ENCODE results near the gene DACT3.
"Not testable (repeated sequence)": the region's sequence is repeated elsewhere in the genome, so short reads cannot be mapped to it uniquely, and the experiment has no call there.

The DACT3 gene

DNA sequence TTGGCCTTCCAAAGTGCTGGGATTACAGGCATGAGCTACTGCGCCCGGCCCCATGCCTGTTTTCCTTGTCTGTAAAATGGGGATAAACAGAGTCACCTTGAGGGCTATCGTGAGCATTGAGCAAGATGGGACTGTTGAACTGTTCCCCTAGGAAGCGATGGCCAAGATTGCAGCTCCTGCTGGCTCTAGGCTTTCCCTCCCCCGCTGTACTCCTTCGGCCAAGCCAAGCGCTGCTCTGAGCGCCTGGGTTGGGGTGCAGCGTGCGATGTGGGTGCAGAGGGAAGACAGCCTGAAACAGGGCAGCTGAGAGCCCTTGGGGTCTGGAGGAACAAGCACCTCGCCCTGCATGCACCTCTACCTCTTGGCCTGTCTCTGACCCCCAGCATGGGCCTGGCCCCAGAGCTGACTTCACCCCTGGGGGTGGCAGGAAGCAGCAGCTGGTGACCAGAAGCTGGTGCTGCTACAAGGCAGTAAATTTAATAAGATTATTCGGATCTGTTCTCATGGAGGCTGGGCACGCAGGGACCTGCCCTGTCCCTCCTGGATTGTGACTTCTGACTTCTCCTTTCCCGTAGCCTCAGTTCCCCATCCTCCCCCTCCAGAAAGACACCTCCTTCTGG lies 30.3 kb downstream of the DACT3 start:
- TF ChIP-seq, protein P1, sequence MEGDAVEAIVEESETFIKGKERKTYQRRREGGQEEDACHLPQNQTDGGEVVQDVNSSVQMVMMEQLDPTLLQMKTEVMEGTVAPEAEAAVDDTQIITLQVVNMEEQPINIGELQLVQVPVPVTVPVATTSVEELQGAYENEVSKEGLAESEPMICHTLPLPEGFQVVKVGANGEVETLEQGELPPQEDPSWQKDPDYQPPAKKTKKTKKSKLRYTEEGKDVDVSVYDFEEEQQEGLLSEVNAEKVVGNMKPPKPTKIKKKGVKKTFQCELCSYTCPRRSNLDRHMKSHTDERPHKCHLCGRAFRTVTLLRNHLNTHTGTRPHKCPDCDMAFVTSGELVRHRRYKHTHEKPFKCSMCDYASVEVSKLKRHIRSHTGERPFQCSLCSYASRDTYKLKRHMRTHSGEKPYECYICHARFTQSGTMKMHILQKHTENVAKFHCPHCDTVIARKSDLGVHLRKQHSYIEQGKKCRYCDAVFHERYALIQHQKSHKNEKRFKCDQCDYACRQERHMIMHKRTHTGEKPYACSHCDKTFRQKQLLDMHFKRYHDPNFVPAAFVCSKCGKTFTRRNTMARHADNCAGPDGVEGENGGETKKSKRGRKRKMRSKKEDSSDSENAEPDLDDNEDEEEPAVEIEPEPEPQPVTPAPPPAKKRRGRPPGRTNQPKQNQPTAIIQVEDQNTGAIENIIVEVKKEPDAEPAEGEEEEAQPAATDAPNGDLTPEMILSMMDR (IDR thresholded peaks at IDR 0.05): no peak
- Histone ChIP-seq H3K36me3 (no peaks in the 10 kb centered on the region), H3K27me3 (no peaks in the 10 kb centered on the region), H3K27ac (peak overlapping the region in 1 of 2 donors; percentile 7), H3K4me1 (peaks cover 0 to 48% (median 34%) of the 10 kb centered on the region in 4 donors), H3K9me3 (no peaks in the 10 kb centered on the region), H3K4me3 (no peak overlapping the region)
- intact Hi-C loops (cut with DNase I; ENCODE audit: low total_unique reads): no loop called here
- no peak for DNase-seq

GRCh38 chr19:46629546-46630025 lies 31.4 kb downstream of the DACT3 start:
- Histone ChIP-seq H3K27me3 (no peaks in the 10 kb centered on the region), H3K4me1 (peaks cover 0 to 52% (median 38%) of the 10 kb centered on the region in 4 donors), H3K9me3 (no peaks in the 10 kb centered on the region), H3K4me3 (no peak overlapping the region), H3K27ac (peak overlapping the region in 1 of 2 donors; percentile 26), H3K36me3 (no peaks in the 10 kb centered on the region)
- TF ChIP-seq, protein P1 (IDR thresholded peaks at IDR 0.05): no peak
- no peak for DNase-seq
- intact Hi-C loops (cut with DNase I; ENCODE audit: low total_unique reads): no loop called here

GRCh38 chr19:46628970-46629369 lies 32.0 kb downstream of the DACT3 start:
- intact Hi-C loops (cut with DNase I; ENCODE audit: low total_unique reads); H3K27me3 ChIP-seq; H3K27ac ChIP-seq; H3K36me3 ChIP-seq; DNase-seq; H3K9me3 ChIP-seq; H3K4me3 ChIP-seq: not testable (repeated sequence)
- H3K4me1 ChIP-seq: peaks cover 0 to 55% (median 40%) of the 10 kb centered on the region in 4 donors

DNA sequence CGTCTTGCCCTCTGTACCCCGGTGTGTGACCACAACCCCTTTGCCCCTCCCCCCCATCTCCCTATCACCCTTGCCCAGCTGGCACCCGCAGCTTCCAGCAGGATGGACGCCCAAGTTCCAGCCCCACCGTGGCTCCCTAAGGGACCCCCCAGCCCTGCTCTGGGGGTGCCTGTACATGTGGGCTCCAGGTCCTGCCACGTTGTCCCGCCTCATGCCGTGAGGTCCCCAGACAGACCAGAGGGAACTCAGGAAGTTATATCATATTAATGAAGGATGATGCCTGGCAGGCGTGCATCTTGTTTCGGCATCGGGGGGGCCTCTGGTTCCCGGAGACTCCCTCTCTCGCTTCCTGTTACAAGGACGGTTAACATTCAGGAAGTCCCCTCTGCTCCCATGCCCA lies 34.5 kb downstream of the DACT3 start:
- no peaks in the 10 kb centered on the region for H3K9me3 ChIP-seq
- TF ChIP-seq, protein P1 (IDR thresholded peaks at IDR 0.05): no peak
- H3K27ac ChIP-seq: peak overlapping the region; percentile 90 to 94
- no peaks in the 10 kb centered on the region for H3K36me3 ChIP-seq
- peaks cover 0 to 72% (median 57%) of the 10 kb centered on the region in 4 donors for H3K4me1 ChIP-seq
- H3K4me3 ChIP-seq: no peak overlapping the region
- intact Hi-C loops (cut with DNase I; ENCODE audit: low total_unique reads): no loop called here
- DNase-seq: no peak
- no peaks in the 10 kb centered on the region for H3K27me3 ChIP-seq

DNA sequence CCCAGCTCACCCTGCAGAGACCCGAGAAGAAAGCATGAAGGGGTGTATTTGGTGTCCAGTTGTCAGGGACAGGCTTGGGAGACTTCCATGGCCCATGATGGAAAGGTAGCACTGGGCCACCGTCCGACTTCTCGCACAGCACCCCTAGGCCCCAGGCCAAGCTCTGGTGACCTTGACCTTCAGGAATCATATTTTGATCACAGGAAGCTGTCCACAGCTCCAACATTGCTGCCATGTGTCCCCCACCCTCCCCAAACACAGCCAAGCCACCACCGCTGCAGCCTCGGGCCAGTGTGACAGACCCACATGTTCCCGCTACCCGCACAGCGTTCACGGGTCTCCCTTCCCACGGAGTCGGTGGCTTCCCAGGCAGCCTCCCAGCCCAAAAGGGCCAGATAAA lies 35.3 kb downstream of the DACT3 start:
- H3K4me1 ChIP-seq: peaks cover 0 to 76% (median 64%) of the 10 kb centered on the region in 4 donors
- no peaks in the 10 kb centered on the region for H3K9me3 ChIP-seq
- TF ChIP-seq, protein P1 (IDR thresholded peaks at IDR 0.05): no peak
- intact Hi-C loops (cut with DNase I; ENCODE audit: low total_unique reads): no loop called here
- H3K36me3 ChIP-seq: no peaks in the 10 kb centered on the region
- no peaks in the 10 kb centered on the region for H3K27me3 ChIP-seq
- peak overlapping the region; percentile 90 to 94 for H3K27ac ChIP-seq
- no peak for DNase-seq
- no peak overlapping the region for H3K4me3 ChIP-seq

GRCh38 chr19:46624958-46625661 lies 35.9 kb downstream of the DACT3 start, which contains the start of gene PTGIR:
Gene PTGIR (minus strand): TSS chr19:46625089. CDS start chr19:46624225, 864 bp downstream.
- H3K4me3 ChIP-seq: peak within 1 kb of the TSS; percentile 46 to 49
- intact Hi-C loops (cut with DNase I; ENCODE audit: low total_unique reads): no loop called here
- H3K36me3 ChIP-seq: no peaks in the 10 kb centered on the region
- TF ChIP-seq, protein P1 (IDR thresholded peaks at IDR 0.05): no peak
- H3K27me3 ChIP-seq: no peaks in the 10 kb centered on the region
- H3K4me1 ChIP-seq: peaks cover 0 to 82% (median 70%) of the 10 kb centered on the region in 4 donors
- H3K9me3 ChIP-seq: no peaks in the 10 kb centered on the region
- DNase-seq: peak; percentile 92 to 96
- H3K27ac ChIP-seq: peak within 1 kb of the TSS; percentile 90 to 94

Data from tibial artery (tissue), 4 donors.